GM19397 (cell line): Measurements from ENCODE around the gene COX10.
"Not testable (repeated sequence)": the region's sequence is repeated elsewhere in the genome, so short reads cannot be mapped to it uniquely, and the experiment has no call there.

Experiments used
- ATAC-seq: cut with Tn5 transposase; IDR thresholded peaks from one replicate; pipeline ENCODE4 v1.9.1; 2021; ENCODE audit warnings: mild to moderate bottlenecking, moderate library complexity; ENCODE audit not compliant: unreplicated experiment

Gene COX10

DNA sequence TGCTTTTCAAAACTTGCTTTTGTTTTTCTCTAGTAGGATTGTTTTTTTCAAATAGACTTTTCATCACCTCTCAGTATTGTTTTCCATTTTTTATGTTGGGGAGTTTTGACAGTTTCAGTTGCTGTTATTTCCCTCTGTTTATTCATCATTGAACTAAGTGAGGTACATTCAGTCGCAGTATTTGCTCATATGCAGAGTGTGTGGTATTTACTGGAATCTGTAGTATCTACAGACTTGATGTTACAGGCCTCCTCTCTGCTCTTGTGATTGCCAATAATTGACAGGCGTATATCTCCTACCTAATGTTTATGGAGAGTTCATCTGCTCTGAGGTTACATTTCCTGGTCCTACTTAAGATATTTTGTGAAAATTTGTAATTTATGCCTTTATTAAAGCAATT lies 49.6 kb downstream of the COX10 start:
- ATAC-seq: no peak

DNA sequence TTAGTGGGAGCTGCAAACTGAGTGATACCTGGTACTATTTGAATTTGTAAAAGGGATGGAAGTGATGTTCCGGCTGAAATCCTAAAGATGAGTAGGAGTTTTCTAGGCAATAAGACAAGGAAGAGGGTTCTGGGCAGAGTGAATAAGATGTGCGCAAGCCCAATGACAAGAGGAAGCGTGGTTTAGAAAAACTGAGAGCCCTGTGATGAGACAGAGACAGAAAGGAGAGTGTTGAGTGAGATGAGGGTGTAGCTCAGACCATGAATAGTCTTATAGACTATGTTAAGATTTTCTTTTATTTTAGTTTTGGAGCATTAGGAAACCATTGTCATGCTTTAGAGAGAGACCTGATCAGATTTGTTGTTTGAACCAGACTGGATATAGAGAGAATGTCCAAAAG lies 50.2 kb downstream of the COX10 start:
- ATAC-seq: no peak

DNA sequence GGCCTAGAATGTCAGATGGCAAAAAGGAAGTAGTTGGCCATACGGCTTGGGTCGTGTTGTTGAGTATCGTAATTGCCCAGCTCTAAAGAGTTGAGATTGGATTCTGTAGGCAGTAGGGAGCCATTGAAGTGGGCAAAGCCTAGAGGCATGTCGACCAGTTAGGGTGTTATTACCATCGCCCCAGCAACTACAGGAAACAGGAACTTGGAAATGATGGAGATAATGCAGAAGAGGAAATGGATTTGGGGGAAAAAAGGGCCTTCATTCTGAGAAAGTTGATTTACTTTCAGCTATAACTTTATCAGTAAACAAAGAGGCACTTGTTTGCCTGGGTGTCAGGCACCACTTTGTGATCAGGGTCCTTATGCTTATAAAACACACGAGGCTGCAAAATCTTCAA lies 52.6 kb downstream of the COX10 start:
- no peak for ATAC-seq

DNA sequence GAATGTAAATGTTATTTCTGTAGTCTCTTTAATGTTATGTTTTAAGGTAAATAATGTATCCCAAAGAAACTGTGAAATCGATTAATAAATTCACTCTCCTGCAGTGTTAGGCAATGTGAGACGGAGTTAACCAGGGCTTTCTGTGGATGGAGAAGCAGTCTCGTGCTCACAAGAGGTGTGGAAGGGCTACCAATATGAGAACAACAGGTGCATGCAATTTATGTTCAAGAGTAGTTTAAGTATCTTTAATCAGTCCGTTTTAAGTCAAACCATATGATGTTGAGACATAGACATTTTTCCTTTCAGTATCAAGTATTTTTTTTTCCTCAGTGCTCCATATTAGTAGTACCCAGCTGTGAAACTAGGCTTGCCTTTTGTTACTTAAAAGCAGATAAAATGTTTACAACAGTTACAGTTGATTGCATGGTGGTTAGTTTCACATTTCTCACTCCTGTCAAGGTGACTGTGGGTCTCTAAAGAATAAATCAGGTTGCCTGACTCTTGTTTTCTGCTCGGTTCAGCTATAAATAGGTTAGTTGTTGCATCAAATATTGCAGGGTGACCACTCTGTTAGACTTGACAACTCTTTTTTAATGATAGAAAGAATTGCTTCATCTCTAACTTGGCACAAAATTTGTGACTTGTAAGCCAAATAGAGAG lies 54.4 kb downstream of the COX10 start:
- ATAC-seq: no peak

DNA sequence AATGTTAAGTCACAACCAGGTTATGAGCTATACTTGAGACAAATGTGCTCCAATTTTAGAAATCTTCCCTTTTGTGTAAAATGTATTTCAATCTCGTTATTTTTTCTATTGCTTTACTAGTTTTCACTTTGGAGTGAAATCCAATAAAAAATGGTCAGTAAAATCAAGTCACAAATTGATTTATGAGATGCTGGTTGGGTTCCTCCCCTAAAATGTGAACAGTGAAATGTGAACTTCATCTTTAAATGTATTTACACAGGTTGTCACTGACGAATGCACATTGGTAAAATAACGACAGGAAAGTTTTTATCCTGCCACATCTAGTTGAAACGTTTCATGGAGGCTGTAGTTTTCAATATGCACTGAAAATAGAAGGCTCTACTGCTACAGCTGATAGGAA lies 55.5 kb downstream of the COX10 start:
- no peak for ATAC-seq

DNA sequence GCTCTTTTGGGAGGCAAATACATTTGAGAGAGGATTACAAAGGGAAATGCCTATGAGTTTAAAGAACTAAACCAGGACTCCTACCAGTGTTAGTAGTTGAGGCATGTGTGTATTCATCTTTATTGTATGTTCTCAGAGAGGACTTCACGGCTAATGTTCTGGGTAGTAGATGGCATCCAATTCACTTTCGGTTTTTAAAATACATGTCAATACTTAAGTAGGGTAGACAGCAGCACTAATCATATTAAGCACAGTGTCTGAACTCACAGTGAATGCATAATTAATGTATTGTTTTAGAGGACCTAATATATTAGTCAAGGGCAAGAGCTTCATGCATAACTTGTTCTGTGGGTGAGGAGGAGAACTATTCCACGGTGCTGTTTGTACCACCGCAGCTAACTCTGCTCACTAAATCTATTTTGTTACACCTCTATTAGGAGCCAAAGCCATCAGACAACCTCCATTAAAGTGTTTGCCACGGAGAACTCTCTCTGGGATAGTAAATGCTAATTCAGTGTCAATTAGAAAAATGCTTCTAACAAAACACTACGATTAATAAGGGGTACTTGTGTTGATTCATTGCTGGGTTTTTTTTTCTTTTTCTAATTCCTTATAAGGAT lies 56.3 kb downstream of the COX10 start:
- no peak for ATAC-seq

DNA sequence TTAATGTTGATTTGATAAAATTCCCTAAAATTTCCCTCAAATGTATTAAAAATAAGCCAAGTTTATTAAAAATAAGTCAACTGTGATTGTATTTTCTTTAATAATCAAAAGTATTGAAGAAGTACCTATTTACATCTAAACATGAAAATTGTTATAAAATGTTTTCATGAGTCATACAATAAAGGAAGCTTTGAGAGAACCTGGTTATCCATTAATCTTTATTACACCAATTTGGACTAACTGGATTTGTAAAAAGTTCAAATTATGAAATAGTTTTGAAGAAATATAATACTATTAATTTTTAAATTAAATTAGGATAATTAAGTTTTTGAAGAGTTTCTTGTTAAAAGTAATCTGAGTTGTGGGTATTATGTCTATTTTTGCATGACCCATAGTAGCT lies 63.8 kb downstream of the COX10 start:
- no peak for ATAC-seq

DNA sequence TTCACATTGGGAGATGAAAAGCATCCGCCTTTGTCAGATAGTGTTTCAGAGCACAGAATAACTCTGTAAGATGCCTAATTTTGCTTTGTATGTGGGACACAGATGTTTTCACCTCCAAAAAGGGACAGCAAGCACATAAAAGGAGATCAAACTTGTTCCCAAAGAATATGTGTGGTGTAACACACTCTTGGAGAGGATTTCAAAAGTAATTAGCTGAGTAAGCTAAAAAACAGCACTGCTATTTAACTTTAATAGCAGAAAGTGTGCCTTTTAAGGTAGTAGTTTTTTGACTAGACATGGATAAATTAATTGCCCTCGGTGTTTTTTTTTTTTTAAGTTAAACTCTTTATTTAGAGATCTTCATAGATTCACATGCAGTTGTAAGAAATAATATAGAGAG lies 65.2 kb downstream of the COX10 start:
- ATAC-seq: no peak

DNA sequence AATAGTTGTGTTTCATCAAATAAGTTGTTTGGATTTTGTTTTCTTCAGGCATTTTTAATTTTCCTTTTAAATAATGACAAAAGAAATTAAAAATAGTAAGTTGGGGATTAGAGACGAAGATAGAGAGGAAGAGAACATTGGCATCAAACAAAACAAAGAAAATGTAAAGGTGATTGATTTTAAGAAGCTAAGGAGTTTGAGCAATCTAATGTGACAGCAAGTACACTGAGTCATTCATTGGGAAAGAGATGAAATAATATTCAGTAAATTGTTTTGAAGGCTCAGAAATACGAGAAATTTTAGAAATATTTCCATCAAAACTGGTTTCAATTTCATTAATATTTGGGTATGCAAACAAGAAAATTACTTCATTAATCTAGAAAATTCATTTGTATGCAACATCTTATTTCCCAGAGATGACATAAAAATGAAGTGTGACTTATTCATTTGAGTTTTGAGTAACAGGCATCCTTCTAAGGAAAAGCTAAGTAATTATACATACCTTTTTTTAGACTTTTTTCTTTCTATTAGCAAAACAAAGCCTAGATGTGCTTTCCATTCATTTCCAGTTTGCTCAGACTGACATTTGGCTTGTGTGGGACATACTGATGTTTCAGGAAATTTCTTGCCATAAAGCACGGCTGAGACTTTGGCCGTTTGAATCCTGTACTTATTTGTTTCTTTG lies 66.7 kb downstream of the COX10 start:
- no peak for ATAC-seq

DNA sequence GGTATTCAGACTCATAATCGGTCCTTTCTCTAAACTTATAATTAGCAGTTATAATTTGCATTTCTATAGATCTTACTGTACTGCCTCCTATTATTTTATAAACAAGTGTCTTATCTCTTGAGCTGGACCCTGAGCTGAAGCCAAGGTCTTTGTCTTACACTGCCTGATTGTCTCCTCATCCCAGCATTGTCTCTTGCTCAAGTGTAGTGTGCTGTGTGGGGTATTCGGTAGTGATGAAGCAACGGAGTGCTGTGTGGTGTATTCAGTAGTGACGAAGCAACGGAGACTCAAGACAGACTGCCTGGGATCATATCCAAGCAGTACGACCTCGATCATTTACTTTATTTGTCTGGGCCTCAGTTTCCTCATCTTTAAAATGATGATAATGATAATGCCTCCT lies 69.3 kb downstream of the COX10 start:
- ATAC-seq: no peak

DNA sequence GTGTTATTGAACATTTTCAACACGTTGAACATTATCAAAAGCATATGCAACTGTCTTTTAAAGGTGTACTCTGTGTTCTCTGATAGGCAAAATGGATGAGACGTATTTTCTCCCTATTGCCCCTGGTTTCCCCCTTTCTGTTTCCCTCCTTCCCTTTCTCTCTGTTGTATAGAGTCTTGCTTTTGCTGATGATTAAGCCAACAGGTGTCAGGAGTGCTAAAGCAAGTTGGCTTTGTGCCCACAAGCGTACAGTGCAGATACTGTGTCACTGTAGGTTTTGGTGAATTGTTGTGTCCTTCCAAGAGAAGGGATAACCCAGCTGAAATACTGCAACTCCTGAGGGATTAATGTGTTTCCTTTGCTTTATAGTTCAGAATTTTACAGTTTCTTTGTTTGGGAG lies 74.4 kb downstream of the COX10 start:
- ATAC-seq: no peak

DNA sequence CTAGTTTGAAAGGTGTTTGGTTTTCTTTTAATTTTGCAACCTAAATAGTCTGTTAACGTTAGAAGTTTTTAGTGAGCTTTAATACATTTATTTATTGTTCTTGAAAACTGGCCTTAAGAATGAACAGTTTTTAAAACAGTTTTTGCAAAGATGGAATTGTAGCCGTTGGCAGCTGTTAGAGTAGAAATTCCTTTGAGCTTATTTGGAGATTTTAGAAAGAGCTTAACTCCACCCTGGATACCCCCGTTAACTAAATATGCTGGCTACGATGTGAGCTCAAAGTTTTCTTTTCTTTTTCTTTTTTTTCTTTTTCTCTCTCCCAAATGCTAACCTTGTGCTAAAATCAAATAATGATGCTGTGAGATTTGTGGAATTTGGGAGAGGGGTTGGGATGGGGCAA lies 75.2 kb downstream of the COX10 start:
- no peak for ATAC-seq

DNA sequence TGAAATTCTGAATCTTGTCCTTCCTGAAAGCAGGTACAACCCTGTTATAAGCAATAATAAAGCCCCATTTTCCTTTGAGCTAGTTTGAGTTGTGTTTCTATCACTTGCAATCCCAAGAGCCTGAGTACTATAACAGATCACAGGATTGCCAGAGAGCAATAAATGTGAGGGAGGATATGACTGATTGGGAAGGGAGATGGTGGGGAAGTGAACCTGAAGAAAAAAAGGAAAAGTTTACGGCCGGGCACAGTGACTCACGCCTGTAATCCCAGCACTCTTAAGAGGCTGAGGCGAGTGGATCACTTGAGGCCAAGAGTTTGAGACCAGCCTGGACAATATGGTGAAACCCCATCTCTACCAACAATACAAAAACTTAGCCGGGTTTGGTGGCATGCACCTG lies 80.4 kb downstream of the COX10 start:
- ATAC-seq: no peak

DNA sequence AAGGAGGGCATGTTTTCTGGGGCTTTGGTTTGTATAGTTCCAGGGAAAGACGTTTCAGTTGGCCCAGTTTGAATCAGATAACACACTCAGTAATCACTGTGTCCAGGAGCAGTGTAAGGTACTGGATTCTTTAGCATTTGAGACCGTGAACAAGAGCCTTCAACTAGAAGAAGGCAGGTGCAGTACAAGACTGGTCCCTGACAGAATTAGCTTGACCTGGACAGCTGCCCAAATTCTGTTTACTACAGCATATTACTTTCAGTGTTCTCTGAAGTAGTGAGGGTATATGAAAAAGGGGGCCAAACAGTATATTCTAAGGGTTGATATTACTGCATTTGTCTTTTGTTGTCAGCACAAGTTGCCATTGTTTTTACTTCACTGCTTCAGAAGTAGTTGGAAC lies 81.3 kb downstream of the COX10 start:
- no peak for ATAC-seq

DNA sequence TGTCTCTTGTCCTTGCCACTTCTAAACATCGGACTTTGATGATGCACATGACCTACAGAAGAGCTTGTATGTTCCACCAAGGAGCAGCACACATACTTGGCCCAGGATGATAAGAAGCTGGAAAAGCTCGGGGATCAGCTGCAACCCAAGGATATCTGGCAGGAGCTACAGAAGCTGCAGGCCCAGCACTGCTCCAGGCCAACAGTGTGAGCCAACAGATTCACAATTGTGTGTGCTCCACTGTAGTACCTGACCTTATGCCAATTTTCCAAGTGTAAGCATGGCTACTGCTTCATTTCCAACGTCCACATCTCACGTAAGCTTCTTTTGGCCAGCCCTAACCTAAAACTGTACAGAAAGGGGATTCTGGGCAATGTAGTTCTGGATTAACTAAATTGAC lies 83.4 kb downstream of the COX10 start:
- ATAC-seq: no peak

DNA sequence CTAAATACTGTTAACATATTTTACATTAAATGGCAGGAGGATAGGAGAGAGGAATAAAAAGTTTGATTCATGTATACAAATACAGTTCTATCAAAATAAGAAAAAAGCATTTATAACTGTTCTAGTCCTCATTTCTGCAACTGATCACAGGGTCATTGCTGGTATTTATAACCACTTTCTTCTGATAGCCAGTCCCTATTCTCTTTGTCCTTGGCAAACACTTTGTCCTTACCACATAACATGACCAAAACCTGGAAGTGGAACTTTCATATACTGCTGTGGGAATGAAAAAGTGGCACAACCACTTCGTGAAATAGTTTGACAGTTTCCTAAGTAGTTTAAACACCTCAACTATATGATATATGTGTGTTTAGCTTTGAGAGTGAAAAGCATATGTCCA lies 84.1 kb downstream of the COX10 start:
- no peak for ATAC-seq

DNA sequence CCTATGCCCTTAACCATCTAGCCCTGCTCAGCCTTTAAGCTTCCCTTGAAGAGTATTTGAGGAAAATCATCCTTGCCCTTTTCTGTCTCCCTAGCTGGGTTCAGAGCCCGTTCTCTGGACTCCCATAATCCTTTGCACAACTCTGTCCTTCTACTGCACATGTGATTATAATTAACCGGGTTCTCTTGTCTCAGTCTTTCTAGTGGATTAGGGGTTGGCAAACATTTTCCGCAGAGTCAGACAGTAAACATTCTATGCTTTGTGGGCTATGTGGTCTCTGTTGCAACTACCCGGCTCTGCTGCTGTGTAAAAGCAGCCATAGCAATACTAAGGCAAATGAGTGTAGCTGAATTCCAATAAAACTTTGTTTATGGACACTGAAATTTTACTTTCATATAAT lies 87.4 kb downstream of the COX10 start:
- ATAC-seq: no peak

DNA sequence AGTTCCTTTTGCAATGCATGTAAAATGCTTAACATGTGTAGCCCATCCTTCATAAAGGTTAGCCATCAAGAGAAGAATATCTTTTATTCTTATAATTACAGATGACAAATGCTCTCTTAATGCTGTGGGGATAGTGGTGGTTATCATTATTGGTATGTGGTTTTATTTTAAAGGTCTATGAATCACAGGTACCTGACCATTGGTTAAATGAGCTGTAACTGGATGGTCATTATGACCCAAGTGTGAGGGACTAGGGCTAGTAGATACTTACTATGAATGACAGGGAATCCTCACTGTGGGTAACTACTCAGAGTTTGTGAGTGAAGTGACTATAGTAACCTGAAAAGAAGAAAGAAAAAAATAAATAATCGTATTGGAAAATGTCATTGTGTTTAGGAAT lies 88.5 kb downstream of the COX10 start:
- no peak for ATAC-seq

DNA sequence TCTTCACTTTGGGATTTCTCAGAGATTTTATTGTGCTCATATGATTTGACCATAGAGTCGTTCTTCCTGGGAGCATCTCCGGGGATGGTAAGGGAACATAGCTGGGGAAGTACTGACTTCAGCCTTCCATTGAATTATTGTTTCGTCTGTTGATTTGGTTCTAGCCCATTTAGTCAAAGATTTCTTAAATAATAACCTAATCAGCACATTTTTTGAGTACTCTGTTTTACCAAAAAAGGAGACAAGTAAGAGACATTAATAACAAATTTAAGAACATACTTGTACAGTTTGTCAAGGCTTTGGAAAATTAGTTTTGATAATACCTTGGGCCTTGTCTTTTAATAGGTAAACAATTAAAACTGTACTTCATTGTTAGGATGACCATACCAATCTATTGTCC lies 89.4 kb downstream of the COX10 start:
- no peak for ATAC-seq

DNA sequence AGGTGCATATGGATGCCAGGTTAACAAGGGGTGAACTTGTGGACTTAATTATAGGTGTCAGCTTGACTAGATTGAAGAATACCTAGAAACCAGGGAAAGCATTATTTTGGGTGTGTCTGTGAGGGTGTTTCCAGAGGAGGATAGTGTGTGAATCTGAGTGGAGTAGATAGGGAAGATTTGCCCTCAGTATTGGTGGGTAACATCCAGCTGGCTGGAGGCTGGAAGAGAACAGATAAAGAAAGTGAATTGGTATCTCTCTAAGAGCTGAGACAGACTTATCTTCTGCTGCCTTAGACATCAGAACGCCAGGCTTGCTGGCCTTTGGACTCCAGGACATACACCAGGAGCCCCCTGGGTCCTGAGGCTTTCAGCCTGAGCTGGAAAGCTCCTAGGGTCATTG lies 92.1 kb downstream of the COX10 start:
- no peak for ATAC-seq

DNA sequence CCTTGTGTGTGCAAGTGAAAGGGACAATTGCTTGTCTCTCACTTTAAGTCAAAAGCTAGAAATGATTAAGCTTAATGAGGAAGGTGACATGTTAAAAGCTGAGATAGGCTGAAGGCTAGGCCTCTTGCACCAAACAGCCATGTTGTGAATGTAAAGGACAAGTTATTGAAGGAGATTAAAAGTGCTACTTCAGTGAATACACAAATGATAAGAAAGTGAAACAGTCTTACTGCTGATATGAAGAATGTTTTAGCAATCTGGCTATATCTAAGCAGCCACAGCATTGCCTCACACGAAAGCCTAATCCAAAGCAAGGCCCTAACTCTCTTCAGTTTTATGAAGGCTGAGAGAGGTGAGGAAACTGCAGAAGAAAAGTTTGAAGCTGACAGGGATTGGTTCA lies 96.3 kb downstream of the COX10 start:
- ATAC-seq: no peak

DNA sequence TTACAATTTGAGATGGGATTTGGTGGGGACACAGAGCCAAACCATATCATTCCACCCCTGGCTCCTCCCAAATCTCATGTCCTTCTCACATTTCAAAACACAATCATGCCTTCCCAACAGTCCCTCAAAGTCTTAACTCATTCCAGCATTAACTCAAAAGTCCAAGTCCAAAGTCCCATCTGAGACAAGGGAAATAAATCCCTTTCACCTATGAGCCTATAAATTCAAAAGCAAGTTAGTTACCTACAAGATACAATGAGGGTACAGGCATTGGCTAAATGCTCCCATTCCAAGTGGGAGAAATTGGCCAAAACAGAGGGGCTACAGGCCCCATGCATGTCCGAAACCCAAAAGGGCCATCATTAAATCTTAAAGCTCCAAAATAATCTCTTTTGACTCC lies 98.5 kb downstream of the COX10 start:
- ATAC-seq: not testable (repeated sequence)

DNA sequence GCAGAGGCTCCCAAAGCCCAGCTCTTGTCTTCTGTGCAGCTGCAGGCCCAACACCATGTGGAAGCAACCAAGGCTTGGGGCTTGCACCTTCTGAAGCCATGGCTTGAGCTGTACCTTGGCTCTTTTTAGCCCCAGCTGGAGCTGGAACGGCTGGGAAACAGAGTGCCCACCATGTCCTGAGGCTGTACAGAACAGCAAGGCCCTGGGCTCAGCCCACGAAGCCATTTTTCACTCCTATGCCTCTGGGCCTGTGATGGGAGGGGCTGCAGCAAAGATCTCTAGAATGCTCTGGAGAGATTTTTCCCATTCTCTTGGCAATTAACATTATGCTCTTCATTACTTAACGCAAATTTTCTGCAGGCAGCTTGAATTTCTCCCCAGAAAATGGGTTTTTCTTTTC lies 99.3 kb downstream of the COX10 start:
- no peak for ATAC-seq
